Large intestine (tissue), 3 donors: ENCODE results near the gene ARL16. TPM values are rescaled to one million over a fixed set of nuclear protein-coding genes. Genes with fewer than 3 reads are reported as not detected.
A peak's percentile ranks its signal among the peaks of the same experiment; 100 is the strongest.

Experiments
- DNase-seq, 2 donors: peaks; one replicate each; pipeline versions ENCODE4 v3.0.0 to v3.0.0-alpha.2; 2013
- H3K27ac ChIP-seq: one replicate; pipeline ENCODE4 v1.5.1; 2013; ENCODE audit warnings: low read length
- H3K27me3 ChIP-seq: 2 replicates; pipeline ENCODE4 v1.6.1; 2013; ENCODE audit warnings: low read length; ENCODE audit not compliant: control insufficient read depth, insufficient read depth
- H3K36me3 ChIP-seq: 2 replicates; pipeline ENCODE4 v1.6.1; 2013; ENCODE audit warnings: low read length; ENCODE audit not compliant: control insufficient read depth, insufficient read depth
- H3K4me1 ChIP-seq: one replicate; pipeline ENCODE4 v1.6.1; 2013; ENCODE audit warnings: low read length; ENCODE audit not compliant: control insufficient read depth, insufficient read depth
- H3K4me3 ChIP-seq: one replicate; pipeline ENCODE4 v1.5.1; 2013; ENCODE audit warnings: low read length
- H3K9me3 ChIP-seq: one replicate; pipeline ENCODE4 v1.6.1; 2013; ENCODE audit warnings: mild to moderate bottlenecking, low read depth, low read length, moderate library complexity; ENCODE audit not compliant: control insufficient read depth
- WGBS: methylation state at CpG from one replicate; pipeline ENCODE4 v1.1.5; 2013; ENCODE audit warnings: low lambda C conversion rate; ENCODE audit not compliant: insufficient coverage; 5-methylcytosine and 5-hydroxymethylcytosine counted together
- polyA plus RNA-seq: library from polyadenylated mRNA; unstranded; fragments of 120-200 nt; gene quantifications from one replicate; pipeline ENCODE4 v1.2.1, GENCODE V29; 2013

Gene ARL16
- polyA plus RNA-seq, 1 donor = 44.8 TPM

DNA sequence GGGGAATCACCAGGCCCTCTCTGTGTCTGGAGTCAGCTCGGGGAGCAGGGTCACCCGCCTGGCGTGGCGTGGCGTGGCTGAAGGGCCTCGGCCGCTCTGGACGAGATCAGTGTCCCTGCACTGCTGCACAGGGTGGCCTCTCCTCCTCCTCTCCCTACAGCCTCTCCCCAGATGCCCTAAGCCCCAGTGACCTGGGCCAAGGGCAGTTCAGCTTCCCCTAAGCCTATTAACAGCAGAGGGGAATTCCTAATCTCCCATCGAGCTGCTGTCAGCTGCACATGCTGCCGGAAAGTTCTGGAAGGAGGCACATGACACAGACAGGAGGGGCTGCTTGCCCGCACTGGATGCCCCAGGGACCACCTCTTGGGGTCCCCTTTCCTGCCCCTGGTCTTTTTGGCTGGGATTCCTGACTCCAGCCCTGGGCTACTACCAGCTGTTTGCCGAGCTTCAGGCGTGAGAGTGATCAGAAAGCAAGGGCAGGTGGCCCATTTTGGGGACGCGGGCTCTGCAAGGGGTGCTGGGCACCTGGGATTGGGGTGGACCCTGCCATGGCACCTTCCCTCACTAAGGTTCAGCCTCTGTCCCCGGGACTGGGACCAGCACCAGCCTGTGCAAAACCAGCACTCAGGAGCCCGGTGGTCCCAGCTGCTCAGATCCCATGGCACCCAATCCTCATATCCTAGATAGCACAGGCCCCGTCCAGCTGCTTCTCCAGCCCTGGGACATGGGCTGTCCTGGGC, 28.0 kb downstream of the ARL16 start:
- Histone ChIP-seq H3K27me3 (peaks cover 10% of the 10 kb centered on the region), H3K27ac (no peak overlapping the region), H3K9me3 (no peaks in the 10 kb centered on the region), H3K4me1 (no peaks in the 10 kb centered on the region), H3K4me3 (no peak overlapping the region), H3K36me3 (no peaks in the 10 kb centered on the region)
- DNase-seq = no peak
- WGBS = no CpG with 5 or more reads among the region's 18 CpGs

- Histone ChIP-seq H3K4me3 (peak overlapping the region; percentile 26), H3K27ac (no peak overlapping the region), H3K9me3 (peaks cover 11% of the 10 kb centered on the region), H3K4me1 (no peaks in the 10 kb centered on the region), H3K36me3 (no peaks in the 10 kb centered on the region), H3K27me3 (peaks cover 26% of the 10 kb centered on the region)
- no peak for DNase-seq
- 20% methylated on average over 4 of the region's 27 CpGs for WGBS
Measured at GRCh38 chr17:81652906-81653771, 30.5 kb downstream of the ARL16 start.

- H3K27me3 ChIP-seq = peaks cover 39% of the 10 kb centered on the region
- no peaks in the 10 kb centered on the region for H3K36me3 ChIP-seq
- no peak for DNase-seq
- peaks cover 14% of the 10 kb centered on the region for H3K9me3 ChIP-seq
- no CpG with 5 or more reads among the region's 10 CpGs for WGBS
- H3K4me3 ChIP-seq = no peak overlapping the region
- H3K4me1 ChIP-seq = no peaks in the 10 kb centered on the region
- no peak overlapping the region for H3K27ac ChIP-seq
Measured at GRCh38 chr17:81651692-81652091, 31.9 kb downstream of the ARL16 start.

- Histone ChIP-seq H3K4me3 (no peak overlapping the region), H3K36me3 (no peaks in the 10 kb centered on the region), H3K27me3 (peaks cover 39% of the 10 kb centered on the region), H3K4me1 (no peaks in the 10 kb centered on the region), H3K9me3 (peaks cover 14% of the 10 kb centered on the region), H3K27ac (no peak overlapping the region)
- WGBS = no CpG with 5 or more reads among the region's 9 CpGs
- DNase-seq = no peak
Measured at GRCh38 chr17:81650951-81651350, 32.6 kb downstream of the ARL16 start.

DNA sequence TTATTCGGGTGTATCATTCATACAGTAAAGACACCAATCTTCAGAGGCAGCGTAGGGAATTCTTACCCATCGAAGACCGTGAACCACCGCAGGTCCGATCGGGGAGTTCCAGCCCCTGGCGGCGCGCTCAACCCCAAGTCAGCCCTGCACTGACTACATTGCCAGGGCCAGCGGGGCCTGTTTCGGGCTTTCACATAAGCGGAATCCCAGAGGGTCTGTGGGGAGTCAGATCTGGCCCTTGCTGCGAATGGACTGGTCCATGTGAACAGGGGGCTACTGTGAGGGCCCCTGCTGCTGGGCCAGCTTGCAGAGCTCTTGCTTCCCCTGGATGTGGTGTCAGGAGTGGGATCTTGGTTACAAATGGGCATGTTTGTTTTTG, 34.9 kb downstream of the ARL16 start:
- Histone ChIP-seq H3K9me3 (peaks cover 14% of the 10 kb centered on the region), H3K27me3 (peaks cover 38% of the 10 kb centered on the region), H3K27ac (no peak overlapping the region), H3K4me3 (no peak overlapping the region), H3K36me3 (no peaks in the 10 kb centered on the region), H3K4me1 (no peaks in the 10 kb centered on the region)
- WGBS = no CpG with 5 or more reads among the region's 14 CpGs
- no peak for DNase-seq

- DNase-seq = no peak
- Histone ChIP-seq H3K27me3 (peaks cover 33% of the 10 kb centered on the region), H3K4me1 (no peaks in the 10 kb centered on the region), H3K27ac (no peak overlapping the region), H3K4me3 (no peak overlapping the region), H3K9me3 (peaks cover 14% of the 10 kb centered on the region), H3K36me3 (no peaks in the 10 kb centered on the region)
- WGBS = no CpG with 5 or more reads among the region's 78 CpGs
Measured at GRCh38 chr17:81648013-81648706, 35.4 kb downstream of the ARL16 start.

- Histone ChIP-seq H3K4me1 (no peaks in the 10 kb centered on the region), H3K27me3 (peaks cover 28% of the 10 kb centered on the region), H3K9me3 (peaks cover 14% of the 10 kb centered on the region), H3K4me3 (no peak overlapping the region), H3K36me3 (no peaks in the 10 kb centered on the region), H3K27ac (no peak overlapping the region)
- DNase-seq = no peak
- WGBS = no CpG with 5 or more reads among the region's 21 CpGs
Measured at GRCh38 chr17:81647640-81648012, 36.0 kb downstream of the ARL16 start.

GRCh38 chr17:81646869-81647600, 36.6 kb downstream of the ARL16 start:
- Histone ChIP-seq H3K27ac (no peak overlapping the region), H3K4me1 (no peaks in the 10 kb centered on the region), H3K36me3 (no peaks in the 10 kb centered on the region), H3K4me3 (no peak overlapping the region), H3K9me3 (peaks cover 14% of the 10 kb centered on the region), H3K27me3 (peaks cover 28% of the 10 kb centered on the region)
- DNase-seq = no peak
- no CpG with 5 or more reads among the region's 12 CpGs for WGBS

DNA sequence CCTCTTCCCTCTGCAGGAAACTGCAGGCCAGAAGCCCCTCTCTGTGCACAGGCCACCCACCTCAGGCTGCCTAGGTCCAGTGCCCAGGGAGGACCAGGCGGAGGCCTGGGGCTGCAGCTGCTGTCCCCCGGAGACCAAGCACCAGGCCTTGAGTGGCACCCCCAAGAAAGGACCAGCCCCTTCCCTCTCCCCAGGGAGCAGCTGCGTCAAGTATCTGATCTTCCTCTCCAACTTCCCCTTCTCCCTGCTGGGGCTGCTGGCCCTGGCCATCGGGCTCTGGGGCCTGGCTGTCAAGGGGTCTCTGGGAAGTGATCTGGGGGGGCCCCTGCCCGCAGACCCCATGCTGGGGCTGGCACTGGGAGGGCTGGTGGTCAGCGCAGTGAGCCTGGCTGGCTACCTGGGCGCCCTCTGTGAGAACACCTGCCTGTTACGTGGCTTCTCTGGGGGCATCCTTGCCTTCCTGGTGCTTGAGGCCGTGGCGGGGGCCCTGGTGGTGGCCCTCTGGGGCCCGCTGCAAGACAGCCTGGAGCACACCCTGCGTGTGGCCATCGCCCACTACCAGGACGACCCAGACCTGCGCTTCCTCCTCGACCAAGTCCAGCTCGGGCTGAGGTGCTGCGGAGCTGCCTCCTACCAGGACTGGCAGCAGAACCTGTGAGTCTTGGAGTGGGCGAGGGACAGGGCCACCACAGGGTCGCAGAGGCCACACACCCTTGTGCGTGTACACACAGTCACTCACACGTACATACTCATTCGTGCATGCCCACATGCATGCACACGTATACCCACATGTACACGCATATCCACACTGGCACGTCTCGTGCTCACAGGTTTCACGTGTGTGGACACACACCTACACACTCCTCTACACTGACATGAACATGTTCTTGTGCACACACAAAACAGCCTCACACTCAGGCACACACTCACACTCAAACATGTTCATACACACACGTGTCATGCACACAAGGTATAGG, 38.3 kb downstream of the ARL16 start:
- no peak for DNase-seq
- no peak overlapping the region for H3K4me3 ChIP-seq
- H3K4me1 ChIP-seq = no peaks in the 10 kb centered on the region
- H3K36me3 ChIP-seq = no peaks in the 10 kb centered on the region
- H3K27ac ChIP-seq = no peak overlapping the region
- H3K9me3 ChIP-seq = peaks cover 14% of the 10 kb centered on the region
- H3K27me3 ChIP-seq = peaks cover 28% of the 10 kb centered on the region
- WGBS = no CpG with 5 or more reads among the region's 29 CpGs
